Forelimb muscle (tissue), 1 donor: Measurements from ENCODE around the gene TBC1D14. TPM values are rescaled to one million over a fixed set of nuclear protein-coding genes. Genes with fewer than 3 reads are reported as not detected.

Experiments
- DNase-seq: peaks from one replicate; pipeline ENCODE4 v3.0.0-alpha.2; 2013; ENCODE audit warnings: low read depth
- polyA plus RNA-seq: library from polyadenylated mRNA; unstranded; fragments of 120-200 nt; gene quantifications from one replicate; pipeline ENCODE4 v1.2.1, GENCODE V29; 2013; ENCODE audit not compliant: insufficient read length

TBC1D14 gene, protein sequence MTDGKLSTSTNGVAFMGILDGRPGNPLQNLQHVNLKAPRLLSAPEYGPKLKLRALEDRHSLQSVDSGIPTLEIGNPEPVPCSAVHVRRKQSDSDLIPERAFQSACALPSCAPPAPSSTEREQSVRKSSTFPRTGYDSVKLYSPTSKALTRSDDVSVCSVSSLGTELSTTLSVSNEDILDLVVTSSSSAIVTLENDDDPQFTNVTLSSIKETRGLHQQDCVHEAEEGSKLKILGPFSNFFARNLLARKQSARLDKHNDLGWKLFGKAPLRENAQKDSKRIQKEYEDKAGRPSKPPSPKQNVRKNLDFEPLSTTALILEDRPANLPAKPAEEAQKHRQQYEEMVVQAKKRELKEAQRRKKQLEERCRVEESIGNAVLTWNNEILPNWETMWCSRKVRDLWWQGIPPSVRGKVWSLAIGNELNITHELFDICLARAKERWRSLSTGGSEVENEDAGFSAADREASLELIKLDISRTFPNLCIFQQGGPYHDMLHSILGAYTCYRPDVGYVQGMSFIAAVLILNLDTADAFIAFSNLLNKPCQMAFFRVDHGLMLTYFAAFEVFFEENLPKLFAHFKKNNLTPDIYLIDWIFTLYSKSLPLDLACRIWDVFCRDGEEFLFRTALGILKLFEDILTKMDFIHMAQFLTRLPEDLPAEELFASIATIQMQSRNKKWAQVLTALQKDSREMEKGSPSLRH
- 37.0 TPM for polyA plus RNA-seq

DNA sequence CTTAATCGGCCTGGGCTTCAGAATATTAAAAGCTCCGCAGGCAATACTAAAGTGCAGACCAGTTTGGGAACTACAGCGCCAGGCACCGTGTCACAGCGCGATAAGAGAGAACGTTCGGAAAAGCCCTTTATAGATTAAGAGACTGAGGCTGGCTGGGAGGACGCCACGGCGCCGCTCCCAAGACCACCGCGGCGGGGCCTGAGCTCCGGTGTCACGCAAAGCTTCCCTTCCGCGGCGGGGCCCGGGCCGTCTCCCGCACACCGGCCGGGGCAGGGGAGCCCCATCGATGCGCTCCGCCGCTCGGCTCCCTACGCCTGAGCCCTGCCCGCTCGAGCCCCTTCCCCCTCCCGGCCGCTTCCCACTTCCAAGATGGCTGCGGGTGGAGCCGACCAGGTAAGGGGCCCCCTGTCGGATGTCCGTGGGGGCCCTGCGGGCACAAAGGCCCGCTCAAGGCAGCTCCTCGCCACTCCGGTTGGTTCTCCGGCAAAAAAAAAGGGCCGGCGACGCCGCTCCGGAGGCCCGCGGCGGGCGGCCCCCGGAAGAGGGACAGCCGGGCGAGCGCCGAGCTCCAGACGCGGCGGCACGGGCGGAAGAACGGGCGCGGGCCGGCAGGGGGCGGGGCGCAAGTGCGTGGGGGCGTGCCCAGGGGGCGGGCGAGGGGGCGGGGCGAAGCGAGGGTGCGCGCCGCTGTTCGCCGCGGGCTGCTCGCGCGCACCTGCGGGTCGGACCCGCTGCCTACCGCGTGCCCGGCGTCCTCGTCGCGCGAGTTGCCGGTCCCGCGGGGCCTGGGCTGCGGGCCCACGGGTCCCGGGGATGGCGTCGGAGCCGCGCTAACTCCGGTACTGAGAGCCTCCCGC is at the start of gene TBC1D14:
TSS of gene TBC1D14 (plus strand) at position 714 of the 857 bp plus-strand sequence. CDS start 13,564 bp downstream, outside the sequence.
- no peak for DNase-seq

- no peak for DNase-seq
Observed at GRCh38 chr4:6868386-6868785, 41.2 kb upstream of the TBC1D14 start.

- DNase-seq = no peak
Observed at GRCh38 chr4:6869944-6870343, 39.7 kb upstream of the TBC1D14 start.

GRCh38 chr4:6873291-6873690 is 36.3 kb upstream of the TBC1D14 start:
- DNase-seq = no peak

DNA sequence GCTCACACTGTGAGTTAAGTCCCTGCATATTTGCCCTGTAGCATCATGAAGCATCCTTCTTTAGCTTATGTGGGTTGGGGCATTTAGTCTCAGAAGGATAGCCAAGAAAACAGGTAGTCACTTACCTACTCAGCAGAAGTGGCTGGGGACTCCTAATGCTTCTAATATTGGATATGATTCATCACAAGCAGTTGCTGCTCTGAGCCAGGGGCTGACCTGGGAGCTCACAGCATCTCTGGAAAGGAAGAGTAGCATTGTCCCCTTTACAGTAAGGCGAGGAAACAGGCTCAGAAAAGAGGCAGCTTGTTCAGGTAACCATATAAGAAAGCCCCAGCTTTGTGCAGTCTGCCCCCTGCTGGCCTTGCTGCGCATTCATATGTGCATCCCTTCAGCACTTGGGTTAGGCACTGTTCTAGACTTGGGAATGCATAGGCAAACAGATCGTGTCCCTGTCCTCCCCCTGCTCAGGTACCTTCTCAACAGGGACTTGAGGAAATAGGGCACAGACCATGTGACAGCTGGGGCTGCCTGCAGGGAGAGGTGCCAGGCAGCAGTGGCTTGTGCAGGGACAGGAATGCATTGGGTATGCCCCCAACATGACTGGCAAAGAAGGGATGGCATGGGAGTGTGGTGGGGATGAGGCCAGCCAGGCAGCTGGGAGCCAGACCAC is 35.7 kb upstream of the TBC1D14 start:
- no peak for DNase-seq

- DNase-seq = no peak
Observed at GRCh38 chr4:6874981-6875380, 34.6 kb upstream of the TBC1D14 start.

DNA sequence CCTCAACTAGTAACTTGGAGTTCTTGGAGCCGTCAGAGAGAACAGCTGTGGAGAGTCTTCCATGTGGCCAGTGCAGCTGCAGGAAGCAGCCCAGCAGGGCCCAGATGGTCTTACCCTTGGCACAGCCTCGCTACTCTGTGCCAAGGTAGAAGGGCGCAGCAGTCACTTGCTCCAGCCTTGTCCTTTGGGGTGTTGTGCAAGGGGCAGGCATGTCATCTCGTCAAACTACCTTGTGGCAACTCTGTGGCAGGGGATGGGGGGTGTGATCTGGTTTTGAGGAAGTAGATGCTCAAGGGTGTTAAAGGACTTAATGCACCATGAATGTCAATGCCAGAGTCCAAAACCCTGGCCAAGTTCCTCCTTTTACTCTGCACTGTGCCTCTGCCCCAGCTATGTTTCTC is 34.2 kb upstream of the TBC1D14 start:
- DNase-seq = no peak

DNA sequence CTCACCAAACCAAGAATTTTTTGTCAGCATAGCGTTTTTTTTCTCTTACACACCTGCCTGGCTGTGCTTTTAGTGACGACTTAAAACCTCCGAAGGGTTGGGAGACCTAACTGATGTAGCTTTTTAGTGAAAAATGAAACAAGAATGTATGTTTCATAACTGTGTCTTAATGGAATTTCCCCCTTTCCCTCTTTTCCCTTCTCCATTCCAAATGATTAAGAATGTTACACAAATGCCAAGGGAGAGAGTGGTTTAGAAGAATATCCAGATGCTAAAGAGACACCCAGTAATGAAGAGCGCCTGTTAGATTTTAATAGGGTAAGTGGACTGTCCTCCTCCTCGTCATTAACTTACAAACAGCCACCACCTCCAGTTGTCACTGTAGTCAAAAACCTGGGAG is 33.2 kb upstream of the TBC1D14 start:
- DNase-seq = no peak

DNA sequence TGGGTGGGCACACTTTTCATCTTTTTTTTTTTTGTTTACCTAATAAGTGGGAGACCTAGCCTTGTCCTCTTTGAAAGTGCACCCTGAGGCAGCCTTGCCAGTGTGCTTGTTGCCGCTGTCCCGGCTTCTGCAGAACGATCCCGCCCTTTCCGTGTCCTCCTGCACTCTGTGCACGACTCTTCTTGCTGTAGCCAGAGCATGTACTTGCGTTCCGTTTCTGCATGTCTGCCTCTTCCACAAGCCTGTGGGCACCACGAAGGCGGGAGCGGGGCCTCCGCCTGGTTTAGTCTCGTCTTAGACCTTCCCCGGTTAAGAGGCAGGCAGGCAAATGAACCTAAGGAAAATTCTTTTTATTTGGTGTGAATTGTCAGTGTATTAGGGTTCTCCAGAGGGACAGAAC is 32.6 kb upstream of the TBC1D14 start:
- no peak for DNase-seq

DNA sequence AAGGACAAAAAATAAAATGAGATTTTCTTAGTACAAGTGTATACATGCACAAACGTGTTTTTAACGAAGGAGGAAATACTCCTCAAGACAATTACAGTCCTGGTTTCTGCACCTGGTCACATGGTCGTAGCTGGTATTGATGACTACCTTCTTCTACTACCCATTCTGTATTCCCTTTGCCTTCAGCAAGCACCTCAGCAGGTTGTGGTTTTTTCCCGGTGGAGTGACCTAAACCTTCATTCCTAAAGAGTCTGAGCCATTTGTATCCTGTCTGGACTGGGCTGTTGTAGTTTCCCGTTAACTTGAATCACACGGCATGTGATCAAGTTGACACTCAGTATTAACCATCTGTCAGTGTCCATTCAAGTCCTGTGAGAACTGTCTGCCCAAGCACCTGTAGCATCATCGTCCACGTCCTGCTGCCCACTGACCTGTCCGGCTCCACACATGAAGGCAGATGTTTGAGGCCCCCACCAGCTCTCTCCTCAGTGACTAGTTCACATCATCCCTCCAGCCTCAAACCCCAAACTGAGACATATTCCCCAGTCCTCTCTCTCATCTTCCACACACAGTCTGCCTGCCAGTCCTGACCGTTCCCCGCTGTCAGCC is 31.1 kb upstream of the TBC1D14 start:
- DNase-seq = no peak

DNA sequence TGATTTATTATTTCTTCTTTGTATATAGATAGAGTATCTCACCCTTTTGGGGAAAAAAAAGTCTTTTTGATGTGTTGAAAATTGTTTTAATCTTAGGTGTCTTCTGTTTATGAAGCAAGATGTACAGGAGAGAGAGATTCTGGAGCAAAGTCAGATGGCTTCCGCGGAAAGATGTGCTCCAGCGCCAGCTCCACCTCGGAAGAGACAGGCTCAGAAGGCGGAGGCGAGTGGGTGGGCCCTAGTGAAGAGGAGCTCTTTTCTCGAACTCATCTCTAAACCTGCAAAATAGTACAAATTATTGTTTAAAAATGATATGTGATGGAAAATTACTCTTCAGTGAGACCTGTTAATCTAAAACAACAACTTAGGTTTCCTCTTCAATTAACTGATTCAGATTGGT is 28.9 kb upstream of the TBC1D14 start:
- DNase-seq = no peak

GRCh38 chr4:6881908-6882307 is 27.7 kb upstream of the TBC1D14 start:
- no peak for DNase-seq

GRCh38 chr4:6884341-6884870 is 25.2 kb upstream of the TBC1D14 start:
- DNase-seq = no peak

GRCh38 chr4:6885953-6886557 is 23.6 kb upstream of the TBC1D14 start:
- DNase-seq = no peak

- no peak for DNase-seq
Observed at GRCh38 chr4:6886886-6887285, 22.7 kb upstream of the TBC1D14 start.

DNA sequence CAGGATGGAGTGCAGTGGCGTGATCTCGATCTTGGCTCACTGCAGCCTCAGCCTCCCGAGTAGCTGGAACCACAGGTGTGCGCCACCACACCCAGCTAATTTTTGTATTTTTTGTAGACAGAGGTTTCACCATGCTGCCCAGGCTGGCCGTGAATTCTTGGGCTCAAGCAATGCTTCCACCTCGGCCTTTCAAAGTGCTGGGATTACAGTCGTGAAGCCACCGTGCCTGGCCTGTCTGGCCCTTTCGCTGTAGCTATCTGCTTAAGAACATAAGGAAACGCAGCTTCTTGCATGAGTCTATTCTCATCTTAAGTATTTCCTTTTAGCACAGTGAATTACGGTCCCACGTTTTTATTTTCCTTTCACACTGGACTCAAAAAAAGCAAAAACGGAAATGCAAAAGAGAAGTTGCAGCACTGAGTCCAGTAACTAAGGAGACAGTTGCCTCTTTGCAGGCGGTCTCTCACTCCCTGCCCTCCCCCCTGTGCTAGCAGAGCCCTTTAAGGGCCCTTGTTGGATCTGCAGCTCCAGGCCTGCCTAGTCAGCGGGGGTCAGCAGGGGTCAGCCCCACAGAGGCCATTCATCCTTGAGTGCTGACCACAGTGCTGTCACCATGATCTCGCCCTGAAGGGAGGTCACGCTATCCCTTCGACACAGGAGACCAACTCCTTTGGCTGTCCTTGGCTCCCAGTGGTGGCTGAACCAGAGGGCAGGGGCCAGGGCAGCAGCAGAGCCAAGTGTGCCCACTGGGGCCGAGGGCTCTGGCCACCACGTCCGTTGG is 21.8 kb upstream of the TBC1D14 start:
- no peak for DNase-seq

DNA sequence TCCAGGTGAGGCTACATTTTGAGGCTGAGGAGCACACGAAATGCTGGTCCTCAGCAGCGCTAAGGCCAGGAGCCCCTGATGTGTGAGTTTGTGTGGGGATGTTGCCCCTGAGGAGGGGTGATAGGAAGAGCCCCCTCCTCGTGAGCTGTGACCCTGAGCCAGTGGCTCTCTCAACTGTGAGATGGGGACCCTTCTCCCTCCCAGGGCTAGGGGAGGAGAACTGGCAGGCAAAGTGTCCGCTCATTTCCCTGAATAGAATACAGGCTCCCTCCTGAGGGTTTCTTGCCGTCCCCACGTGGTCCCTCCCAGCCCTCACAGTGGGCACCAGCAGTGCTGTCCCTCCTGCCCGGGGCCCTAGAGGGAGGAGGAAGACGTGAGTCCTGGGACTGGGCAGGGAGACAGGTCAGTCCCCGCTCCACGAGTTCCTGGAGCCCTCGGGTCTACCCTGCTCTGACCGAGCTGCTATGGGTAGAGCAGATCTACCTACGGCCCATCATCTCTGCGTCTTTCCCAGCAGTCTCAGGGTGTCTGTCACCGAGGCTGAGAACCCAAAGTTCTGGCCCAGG is 21.0 kb upstream of the TBC1D14 start:
- no peak for DNase-seq

- DNase-seq = no peak
Observed at GRCh38 chr4:6889101-6889735, 20.4 kb upstream of the TBC1D14 start.
